Suppressor macrophage treated with lipopolysaccharide for 4 hours (primary cell): ENCODE data around the gene NR5A1.

Experiments
- DNase-seq: peaks from one replicate; pipeline ENCODE4 v3.0.0-alpha.2; 2020

NR5A1 gene

GRCh38 chr9:124456341-124457078 lies 50.7 kb downstream of the NR5A1 start:
- DNase-seq: no peak

DNA sequence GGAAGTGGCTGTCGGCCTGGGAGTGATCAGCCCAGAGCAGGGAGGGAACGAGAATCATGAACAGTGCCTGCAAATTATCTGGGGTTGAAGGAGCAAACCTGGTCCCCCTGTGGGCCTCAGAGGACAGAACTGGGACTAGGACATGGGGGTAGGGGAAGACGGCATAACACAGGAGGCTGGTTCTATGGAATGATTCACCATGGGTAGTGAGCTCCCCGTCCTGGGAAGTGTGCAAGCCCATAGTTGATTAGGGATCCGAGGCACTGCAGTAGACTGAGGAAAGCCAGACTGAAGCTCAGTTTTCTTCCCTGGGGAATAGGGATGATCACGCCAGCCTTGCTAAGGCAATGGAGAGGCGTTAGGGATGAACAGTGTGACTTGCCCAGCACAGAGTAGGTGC lies 51.4 kb downstream of the NR5A1 start:
- no peak for DNase-seq

DNA sequence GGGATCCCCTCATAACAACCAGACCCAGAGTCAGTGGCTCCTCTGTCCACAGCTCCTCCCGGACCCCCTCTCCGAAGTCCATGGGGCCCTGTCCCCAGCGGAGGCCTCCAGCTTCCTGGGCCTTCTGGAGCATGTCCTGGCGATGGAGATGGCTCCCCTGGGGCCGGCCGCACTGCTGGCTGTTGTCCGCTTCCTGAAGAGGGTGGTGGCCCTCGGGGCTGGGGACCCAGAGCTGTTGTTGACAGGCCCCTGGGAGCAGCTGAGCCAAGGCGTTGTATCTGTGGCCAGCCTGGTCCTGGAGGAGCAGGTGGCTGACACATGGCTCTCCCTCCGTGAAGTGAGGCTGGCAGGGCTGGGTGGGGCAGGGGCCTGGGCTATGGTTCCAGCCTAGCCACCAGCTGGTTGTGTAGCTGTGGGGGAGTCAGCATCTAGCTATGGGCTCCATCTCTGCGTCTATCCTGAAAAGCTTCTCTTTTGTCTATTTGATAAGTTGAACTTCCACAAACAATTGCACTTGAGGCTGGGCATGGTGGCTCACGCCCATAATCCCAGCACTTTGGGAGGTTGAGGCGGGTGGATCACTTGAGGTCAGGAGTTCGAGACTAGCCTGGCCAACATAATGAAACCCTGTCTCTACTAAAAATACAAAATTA lies 52.3 kb downstream of the NR5A1 start:
- no peak for DNase-seq

- DNase-seq: no peak
These were observed 52.9 kb downstream of the NR5A1 start for GRCh38 chr9:124454296-124454695.

GRCh38 chr9:124453586-124454191 lies 53.5 kb downstream of the NR5A1 start:
- no peak for DNase-seq

GRCh38 chr9:124452841-124453585 lies 54.2 kb downstream of the NR5A1 start:
- no peak for DNase-seq

DNA sequence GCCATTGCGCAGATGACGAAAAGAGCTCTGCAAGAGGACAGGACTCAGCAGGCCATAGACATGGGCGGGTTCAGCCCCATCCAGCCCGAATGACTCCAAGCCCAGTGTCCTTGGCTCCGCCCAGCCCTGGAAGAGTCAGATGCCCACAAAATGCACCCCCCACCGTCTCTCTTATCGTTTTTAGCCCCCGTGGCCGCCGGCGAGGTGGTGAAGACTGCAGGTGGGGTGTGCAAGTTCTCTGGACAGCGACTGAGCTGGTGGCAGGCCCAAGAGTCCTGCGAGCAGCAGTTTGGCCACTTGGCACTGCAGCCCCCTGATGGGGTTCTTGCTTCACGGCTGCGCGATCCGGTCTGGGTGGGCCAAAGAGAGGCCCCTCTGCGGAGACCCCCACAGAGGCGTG lies 54.9 kb downstream of the NR5A1 start:
- DNase-seq: no peak

DNA sequence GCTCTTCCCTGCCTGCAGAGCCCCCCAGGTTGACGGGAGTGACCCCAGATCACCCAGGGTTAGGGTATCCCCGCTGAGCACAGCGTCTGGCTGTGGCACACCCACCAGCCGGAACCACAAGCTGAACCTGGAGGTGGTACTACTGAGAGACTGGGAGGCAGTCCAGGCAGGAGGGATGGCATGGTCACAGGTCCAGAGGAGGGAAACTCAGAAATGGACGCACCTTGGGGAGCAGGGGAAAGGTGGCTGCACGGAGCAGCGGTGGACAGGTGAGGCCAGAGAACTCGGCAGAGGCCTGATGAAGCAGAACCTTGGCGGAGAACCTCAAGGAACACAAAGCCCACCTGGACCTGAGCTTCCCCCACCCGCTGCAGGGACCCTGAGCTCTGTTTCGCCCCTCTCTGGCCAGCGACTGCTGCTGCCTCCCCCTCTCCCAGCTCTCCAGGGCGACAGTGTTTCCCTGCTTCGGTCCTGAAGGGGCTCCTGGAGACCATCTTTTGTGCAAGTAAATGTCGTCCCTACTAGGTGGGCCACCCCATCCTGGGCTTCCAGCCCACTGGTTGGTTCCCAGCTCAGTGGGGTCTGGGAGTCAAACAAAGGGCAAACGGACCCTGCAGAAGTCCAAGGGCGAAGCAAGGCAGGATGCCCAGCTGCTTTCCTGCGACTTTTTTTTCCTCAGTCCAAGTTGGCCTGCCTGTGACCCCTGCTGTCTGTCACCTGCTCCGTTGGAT lies 56.1 kb downstream of the NR5A1 start:
- no peak for DNase-seq

GRCh38 chr9:124450241-124450924 lies 56.8 kb downstream of the NR5A1 start, which contains the start of gene ADGRD2:
ADGRD2 (plus strand) TSS chr9:124450451; CDS start chr9:124451667, 1,216 bp downstream.
- no peak for DNase-seq

GRCh38 chr9:124449381-124450151 lies 57.6 kb downstream of the NR5A1 start:
- no peak for DNase-seq

DNA sequence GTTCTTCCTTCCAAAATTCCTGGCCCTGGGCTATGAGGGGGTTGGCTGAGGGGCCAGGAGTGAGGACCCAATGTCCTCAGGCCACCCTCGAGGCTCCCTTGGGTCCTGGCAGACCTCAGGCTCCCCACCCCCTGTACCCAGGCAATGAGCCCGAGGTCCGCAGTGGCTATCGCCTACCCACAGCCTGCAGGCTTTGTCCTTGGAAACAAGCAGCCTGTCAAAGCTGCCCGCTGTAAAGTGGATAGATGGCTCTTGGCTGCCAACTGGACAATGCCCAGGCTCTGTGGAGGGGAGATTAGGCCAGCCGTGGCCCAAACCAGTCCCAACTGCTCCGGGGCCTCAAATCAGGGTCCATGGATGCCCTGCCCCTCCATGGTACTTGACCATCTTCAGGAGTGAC lies 59.2 kb downstream of the NR5A1 start:
- DNase-seq: no peak

DNA sequence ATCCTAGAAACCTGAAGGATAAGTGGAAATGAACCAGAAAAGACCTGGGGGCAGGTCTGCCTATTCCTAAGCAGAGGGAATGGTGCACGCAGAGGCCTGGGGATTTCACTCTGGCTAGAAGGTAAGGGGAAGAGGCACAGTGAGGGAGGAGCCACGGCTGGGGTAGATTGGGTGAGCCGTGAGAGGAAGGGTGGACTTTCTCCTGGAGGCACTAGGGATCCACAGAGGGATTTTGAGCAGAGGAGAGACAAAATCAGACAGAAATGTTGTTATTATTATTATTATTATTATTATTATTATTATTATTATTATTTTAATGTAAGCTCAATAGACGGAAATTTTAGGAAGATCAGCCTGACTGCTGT lies 59.9 kb downstream of the NR5A1 start:
- DNase-seq: no peak

- DNase-seq: no peak
These were observed 63.0 kb downstream of the NR5A1 start for GRCh38 chr9:124444166-124444565.

GRCh38 chr9:124443625-124444024 lies 63.6 kb downstream of the NR5A1 start:
- no peak for DNase-seq

GRCh38 chr9:124442826-124443225 lies 64.4 kb downstream of the NR5A1 start:
- DNase-seq: no peak

DNA sequence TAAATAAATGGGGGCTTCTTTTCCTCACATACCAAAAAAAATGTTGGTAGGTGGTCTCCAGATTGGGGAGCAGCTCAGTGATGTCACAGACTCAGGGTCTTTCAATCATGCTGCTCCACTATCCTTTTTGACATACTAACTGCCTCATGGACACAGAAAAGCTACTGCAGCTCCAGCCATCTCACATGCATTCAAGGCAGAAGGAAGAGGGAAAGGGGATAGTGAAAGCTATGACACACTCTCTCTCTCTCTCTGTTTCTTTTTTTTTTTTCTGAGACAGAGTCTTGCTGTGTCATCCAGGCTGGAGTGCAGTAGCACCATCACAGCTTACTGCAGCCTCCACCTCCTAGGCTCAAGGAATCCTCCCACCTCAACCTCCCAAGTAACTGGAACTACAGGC lies 64.8 kb downstream of the NR5A1 start:
- no peak for DNase-seq

DNA sequence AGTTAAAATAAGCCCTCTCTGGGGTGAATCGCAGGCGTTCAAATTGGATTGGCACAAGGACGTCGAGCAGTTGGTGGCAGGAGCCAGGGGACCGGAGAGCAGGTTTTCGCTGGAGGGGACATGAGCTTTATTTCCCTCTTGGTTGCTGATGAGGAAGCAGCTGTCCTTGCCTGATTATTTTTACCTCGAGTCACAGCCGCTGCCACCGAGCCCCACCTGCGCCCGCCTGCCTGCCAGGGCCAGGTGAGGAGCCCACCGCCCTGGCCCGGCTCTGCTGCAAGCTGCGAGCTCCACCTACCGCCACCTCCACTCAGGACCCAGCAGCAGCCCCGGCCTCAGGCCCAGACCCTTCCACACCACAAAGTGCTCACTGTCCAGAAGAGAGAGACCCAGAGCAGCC lies 65.9 kb downstream of the NR5A1 start:
- DNase-seq: no peak

- DNase-seq: no peak
These were observed 66.4 kb downstream of the NR5A1 start for GRCh38 chr9:124440786-124441185.

DNA sequence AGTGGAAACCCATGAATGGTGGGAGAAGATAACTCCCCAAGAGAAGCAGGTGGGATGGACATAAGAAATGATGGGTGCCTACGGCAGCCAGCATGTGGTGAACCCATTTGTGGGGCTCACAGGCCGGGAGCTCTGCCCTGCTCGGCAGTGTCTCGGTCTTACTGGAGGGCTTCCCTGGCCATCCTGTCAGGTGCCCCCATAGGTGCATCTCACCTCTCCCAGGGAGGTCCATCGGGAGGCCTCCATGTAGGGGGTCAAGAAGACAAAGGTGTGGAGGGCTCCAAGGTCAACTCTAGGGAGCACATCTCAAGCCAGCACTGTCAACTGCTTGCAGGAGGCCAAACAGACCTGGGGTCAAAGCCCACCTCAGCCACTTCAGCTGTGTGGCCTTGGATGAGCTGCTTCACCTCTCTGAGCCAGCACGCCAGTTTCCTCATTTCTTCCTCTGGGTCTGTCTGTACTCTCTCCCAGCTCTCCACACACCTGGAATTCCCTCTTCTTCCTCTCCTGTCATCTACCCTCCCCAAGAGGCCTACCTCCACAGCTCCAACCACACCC lies 67.4 kb downstream of the NR5A1 start:
- no peak for DNase-seq

DNA sequence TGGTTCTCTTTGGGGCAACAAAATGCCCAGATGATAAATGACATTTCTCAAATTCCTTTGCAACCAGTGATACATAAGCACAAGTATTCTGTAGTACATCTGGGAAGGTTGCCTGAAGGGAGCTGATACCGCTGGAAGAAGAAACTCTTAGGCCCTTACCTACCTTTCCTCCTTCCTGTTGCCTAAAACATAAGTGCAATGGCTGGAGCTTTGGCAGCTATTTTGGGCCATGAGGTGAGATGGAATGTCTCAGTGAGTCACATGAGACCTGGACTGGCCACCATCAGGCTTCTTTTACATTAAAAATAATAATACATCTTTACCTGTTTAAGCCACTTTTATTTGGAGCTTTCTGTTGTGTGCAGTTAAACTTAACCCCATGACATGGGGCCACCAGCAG lies 68.1 kb downstream of the NR5A1 start:
- DNase-seq: no peak

DNA sequence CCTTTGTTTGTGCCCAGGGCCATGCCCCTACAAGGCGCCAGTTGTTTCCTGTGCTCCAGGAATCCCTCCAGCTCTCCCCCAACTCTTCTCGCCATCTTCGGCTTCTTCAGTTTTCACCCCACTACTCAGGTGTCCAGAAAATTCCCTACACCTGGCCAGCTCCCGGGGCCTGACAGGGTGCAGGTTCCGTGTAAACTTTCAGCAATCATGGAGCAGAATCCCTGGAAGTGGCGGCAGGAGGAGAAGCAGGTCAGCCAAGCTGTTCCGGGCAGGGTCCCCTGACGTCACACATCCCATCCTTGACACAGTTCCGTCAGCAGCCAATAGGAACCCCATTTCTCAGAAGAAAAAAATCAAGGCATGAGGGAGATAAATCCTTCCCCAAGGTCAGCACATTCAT lies 69.1 kb downstream of the NR5A1 start:
- DNase-seq: no peak
